GM10248 (cell line): ENCODE data around the gene SIVA1.

Experiments used
- CTCF ChIA-PET: fragments of 300-600 bp; sonication (Branson Sonifier 250); formaldehyde crosslinking; extraction: SDS; loops from one replicate; lab custom pipeline; 2021; ENCODE audit warnings: antibody characterized with exemption; lab: Yijun Ruan, JAX
- POLR2A ChIA-PET: fragments of 350-650 bp; sonication (Branson Sonifier 250); formaldehyde crosslinking; extraction: SDS; loops from one replicate; lab custom pipeline; 2020; ENCODE audit warnings: antibody characterized with exemption; lab: Yijun Ruan, JAX
- DNase-seq: peaks from one replicate; pipeline ENCODE4 v3.0.0; 2012; ENCODE audit errors: extremely low spot score
- TF ChIP-seq, protein P1 (sequence below): IDR thresholded peaks from 2 replicates; pipeline ENCODE4 v1.5.1; 2012; ENCODE audit warnings: mild to moderate bottlenecking, low read depth; ENCODE audit errors: extremely low read depth, missing control alignments, control extremely low read depth

SIVA1 gene

DNA sequence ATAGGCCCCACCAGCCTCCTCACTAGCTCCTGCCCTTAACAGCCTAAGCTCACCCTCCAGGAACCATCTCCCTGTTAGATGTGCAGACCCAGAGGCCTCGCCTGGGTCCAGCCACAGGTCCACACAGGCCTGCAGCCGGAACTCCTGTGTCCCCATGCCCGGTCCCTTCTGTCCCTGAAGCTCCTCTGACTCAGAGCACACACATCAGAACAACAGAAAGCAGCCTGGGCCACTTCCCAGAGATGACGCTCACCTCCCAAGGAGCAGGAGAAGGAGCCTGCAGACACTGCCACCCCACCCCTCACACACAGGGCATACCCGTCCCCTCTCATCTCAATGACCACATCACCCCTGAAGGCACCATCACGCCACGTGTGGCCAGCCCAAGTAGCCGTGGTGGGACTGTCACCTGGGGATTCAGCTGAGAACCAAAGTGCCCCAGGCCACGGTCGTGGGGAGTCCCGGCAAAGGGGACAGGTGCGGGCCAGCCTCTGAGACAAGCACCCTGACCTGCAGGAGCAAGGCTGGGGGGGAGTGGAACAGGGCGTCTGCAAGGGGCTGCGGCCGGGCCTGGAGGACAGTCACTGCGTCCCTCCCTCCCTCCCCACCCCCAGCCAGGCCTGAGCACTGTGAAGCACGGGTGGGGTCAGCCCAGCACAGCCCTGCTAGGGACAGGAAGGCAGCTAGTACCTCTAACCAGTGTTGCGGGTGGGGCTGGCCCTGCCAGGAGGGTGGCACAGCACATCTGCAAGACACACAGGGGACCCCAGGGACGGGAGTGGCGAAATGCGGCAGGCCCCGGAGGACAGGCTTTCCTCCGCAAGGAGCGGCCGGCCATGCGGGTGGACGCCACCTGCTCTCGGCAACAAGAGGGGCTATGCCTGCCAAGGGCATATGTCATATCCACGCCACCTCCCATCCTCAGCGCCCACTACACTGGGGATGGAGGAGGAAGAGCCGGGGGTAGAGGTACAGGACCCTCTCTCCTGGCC, 37.1 kb downstream of the SIVA1 start:
- DNase-seq = no peak
- ChIA-PET POLR2A (no interaction called here), CTCF (interaction anchor here (0.6 to 3.6 kb wide), 5 partner anchors 22 to 300 kb away, joined by 3 to 13 read pairs (median 3); no protein-coding TSS in a partner anchor)
- TF ChIP-seq, protein P1, sequence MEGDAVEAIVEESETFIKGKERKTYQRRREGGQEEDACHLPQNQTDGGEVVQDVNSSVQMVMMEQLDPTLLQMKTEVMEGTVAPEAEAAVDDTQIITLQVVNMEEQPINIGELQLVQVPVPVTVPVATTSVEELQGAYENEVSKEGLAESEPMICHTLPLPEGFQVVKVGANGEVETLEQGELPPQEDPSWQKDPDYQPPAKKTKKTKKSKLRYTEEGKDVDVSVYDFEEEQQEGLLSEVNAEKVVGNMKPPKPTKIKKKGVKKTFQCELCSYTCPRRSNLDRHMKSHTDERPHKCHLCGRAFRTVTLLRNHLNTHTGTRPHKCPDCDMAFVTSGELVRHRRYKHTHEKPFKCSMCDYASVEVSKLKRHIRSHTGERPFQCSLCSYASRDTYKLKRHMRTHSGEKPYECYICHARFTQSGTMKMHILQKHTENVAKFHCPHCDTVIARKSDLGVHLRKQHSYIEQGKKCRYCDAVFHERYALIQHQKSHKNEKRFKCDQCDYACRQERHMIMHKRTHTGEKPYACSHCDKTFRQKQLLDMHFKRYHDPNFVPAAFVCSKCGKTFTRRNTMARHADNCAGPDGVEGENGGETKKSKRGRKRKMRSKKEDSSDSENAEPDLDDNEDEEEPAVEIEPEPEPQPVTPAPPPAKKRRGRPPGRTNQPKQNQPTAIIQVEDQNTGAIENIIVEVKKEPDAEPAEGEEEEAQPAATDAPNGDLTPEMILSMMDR = no peak

DNA sequence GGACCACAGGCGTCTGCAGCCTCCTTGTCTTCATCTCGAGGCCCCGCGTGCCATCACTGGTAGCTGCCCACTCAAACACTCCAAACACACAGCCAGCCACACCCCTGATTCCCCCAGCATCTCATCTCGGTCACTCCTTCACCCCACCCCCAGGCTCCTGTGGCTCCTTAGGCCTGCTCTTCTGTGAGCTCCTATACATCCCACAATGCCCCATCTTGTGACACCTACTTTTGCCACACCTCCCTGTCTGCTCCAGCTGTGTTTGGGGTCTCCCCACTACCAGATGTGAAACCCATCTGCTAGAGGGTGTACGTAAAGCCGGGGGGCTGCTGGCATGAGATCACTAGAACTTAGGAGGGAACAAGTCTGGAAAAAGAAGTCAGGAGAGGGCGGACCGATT, 38.5 kb downstream of the SIVA1 start:
- DNase-seq = no peak
- CTCF ChIA-PET = interaction anchor here (1.1 to 3.6 kb wide), 2 partner anchors 23 to 25 kb away, joined by 3 to 13 read pairs; no protein-coding TSS in a partner anchor

DNA sequence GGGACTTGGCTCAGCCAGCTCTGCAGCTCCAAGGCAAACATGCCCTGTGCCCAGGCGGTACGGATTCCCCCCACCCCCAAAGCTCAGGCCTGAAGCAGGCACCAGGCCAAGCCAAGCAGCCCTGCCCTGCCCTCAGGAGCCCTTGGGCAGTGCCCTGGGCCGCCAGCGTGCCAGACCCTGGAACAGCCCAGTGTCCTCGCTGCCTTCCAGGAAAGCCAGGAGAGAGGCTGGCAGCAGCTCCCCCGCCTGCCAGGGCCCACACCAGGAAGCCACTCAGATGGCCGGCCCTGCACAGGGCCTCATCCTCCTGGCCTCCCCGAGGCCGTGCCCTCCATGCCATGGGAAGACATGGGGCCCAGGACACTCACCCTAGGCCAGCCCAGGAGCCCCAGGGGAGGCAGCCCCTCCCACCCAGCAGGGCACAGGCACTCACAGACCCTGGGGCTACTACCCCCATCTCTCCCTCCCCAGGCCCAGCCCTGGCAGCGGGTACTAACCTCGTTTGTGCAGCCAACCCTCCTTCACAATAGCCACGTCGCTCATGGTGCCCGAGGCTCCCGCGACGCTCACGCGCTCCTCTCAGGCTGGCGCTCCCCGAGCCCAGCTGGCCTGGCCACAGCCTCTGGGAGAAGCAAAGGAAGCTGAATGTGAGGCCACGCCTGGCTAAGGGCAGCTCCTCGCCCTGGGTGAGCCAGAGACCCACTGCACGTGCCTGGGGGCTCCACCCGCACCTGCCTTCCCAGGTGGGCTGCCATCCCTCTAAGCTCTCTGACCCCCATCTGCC, 39.3 kb downstream of the SIVA1 start:
- POLR2A ChIA-PET = no interaction called here
- CTCF ChIA-PET = interaction anchor here (3.6 kb wide), 1 partner anchor 24 kb away, joined by 13 read pairs; no protein-coding TSS in a partner anchor
- TF ChIP-seq, protein P1 = no peak
- no peak for DNase-seq

More for the DNA sequence above, 38.5 kb downstream of the SIVA1 start:
- TF ChIP-seq, protein P1 = no peak
- POLR2A ChIA-PET = no interaction called here

DNA sequence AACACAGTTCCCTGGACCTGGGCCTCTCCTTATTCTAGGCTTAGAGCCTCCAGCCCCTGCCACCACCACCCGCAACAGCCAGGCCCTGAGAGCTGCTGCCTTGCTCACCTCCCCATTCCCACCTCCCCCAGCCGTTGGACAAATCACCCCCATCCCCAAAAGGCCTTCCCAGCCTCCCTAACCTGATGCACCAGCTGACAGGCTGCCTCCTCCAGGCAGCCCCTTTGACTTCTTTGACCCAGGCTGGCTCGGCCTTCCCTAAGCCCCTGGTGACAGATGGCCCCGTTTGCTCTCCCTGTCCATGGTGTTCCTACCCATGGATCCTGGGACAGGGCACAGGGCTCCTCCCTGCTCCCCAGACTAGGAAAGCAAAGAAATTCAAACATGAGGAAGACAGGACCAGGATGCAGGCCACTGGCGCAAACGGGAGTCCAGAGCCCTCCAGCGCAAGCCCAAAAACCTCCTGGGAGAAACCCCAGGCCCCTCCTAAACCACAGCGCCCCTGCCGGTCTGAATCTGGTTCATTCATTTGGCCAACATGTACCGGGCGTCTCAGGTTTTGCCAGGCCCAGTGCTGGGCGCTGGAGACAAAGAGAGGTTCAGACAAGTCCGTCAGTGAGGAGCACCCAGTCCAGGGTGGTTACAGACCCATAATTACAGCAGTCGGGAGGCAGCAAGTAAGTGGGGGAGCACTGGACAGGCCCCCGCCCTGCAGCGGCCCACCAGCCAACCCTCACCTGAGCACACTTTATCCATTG, 40.2 kb downstream of the SIVA1 start:
- DNase-seq = no peak
- TF ChIP-seq, protein P1 = no peak

DNA sequence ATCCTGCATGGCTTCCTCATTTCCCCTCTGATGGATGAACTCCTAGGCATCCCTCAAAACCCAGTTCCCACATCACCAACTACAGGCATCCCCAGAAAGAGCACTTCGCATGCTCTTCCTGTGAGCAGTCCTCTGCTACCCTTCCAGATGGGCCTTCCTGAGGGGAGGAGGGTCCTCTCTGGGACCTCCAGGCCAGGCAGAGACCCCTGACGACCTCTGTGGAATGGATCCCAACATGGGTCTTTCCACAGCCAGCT, 40.7 kb downstream of the SIVA1 start:
- DNase-seq = no peak
- POLR2A ChIA-PET = no interaction called here
- TF ChIP-seq, protein P1 = no peak
- CTCF ChIA-PET = interaction anchor here (1.2 to 1.6 kb wide), 2 partner anchors 23 to 32 kb away, joined by 3 to 8 read pairs; no protein-coding TSS in a partner anchor

More for the DNA sequence above, 40.2 kb downstream of the SIVA1 start:
- ChIA-PET CTCF (interaction anchor here (1.2 to 3.6 kb wide), 3 partner anchors 22 to 33 kb away, joined by 3 to 13 read pairs (median 8); no protein-coding TSS in a partner anchor), POLR2A (no interaction called here)
